ENCODE data around the gene SLC36A1. TPM values are rescaled to one million over a fixed set of nuclear protein-coding genes. Genes with fewer than 3 reads are reported as not detected.

SLC36A1 gene
- total and polyA plus RNA-seq, 2 donors (not counting 3 experiments of a cell fraction or from before 2014, with no cell fraction given): 11.8 to 14.5 TPM

GRCh38 chr5:151450605-151451004 is 3.2 kb downstream of the SLC36A1 start:
- H2AFZ ChIP-seq (ENCODE audit: low read depth, low read length): no peak overlapping the region
- POLR2A ChIA-PET: no interaction called here

GRCh38 chr5:151451626-151452520 is 4.5 kb downstream of the SLC36A1 start:
- FAIRE-seq (no peak), DNase-seq (ENCODE audit: low read depth, low spot score) (no peak)
- Histone ChIP-seq H2AFZ (ENCODE audit: low read depth, low read length) (no peak overlapping the region), H4K20me1 (replicated peaks; ENCODE audit: control insufficient read depth, extremely low read depth, insufficient read depth, low read length) (no peaks in the 10 kb centered on the region), H3K9ac (replicated peaks; ENCODE audit: extremely low read depth, insufficient read depth, low read length) (no peak overlapping the region), H3K4me1 (ENCODE audit: control insufficient read depth, extremely low read depth, insufficient read depth, low read length) (peaks cover 12% of the 10 kb centered on the region), H3K4me3 (replicated peaks in 1 of 3; ENCODE audit: insufficient read depth in 1 of 3, low read depth in 1 of 3, low read length in 3 of 3) (no peak overlapping the region), H3K4me2 (ENCODE audit: insufficient read depth, low read length) (no peak overlapping the region), H3K27ac (ENCODE audit: insufficient read depth, low read depth, low read length) (no peak overlapping the region), H3K27me3 (ENCODE audit: control insufficient read depth in 2 of 2, insufficient read depth in 2 of 2, low read length in 2 of 2) (no peaks in the 10 kb centered on the region), H3K9me1 (replicated peaks; ENCODE audit: control insufficient read depth, extremely low read depth, insufficient read depth, low read length) (no peaks in the 10 kb centered on the region), H3K9me3 (replicated peaks; ENCODE audit: control insufficient read depth, insufficient read depth, low read length) (no peaks in the 10 kb centered on the region), H3K79me2 (ENCODE audit: control insufficient read depth, insufficient read depth, low read length) (no peaks in the 10 kb centered on the region), H3K36me3 (ENCODE audit: control insufficient read depth in 2 of 2, extremely low read depth in 1 of 2, insufficient read depth in 2 of 2, low read length in 2 of 2) (no peaks in the 10 kb centered on the region)
- no TSS peak for BruUV-seq (replicated peaks)
- dilution Hi-C loops (cut with MboI; ENCODE audit: extremely low pct_ligation_motif_present, low sequenced_read_pairs): no loop called here
- intact Hi-C loops (cut with micrococcal nuclease): no loop called here
- peak; percentile 64 for TF ChIP-seq FOS (IDR thresholded peaks at IDR 0.05; ENCODE audit: borderline replicate concordance, insufficient read depth, low read length)
- TF ChIP-seq CTCF (IDR thresholded peaks at IDR 0.05; ENCODE audit: extremely low read depth in 1 of 2, insufficient read depth in 1 of 2, low read depth in 1 of 2, low read length in 2 of 2): no peak
- ChIA-PET CTCF (interaction anchor here (0.6 to 1.8 kb wide), 4 partner anchors 13 to 207 kb away, joined by 3 to 8 read pairs (median 3); no protein-coding TSS in a partner anchor), POLR2A (no interaction called here)

More at GRCh38 chr5:151450605-151451004, 3.2 kb downstream of the SLC36A1 start:
- Histone ChIP-seq H4K20me1 (replicated peaks; ENCODE audit: control insufficient read depth, extremely low read depth, insufficient read depth, low read length) (no peaks in the 10 kb centered on the region), H3K9me1 (replicated peaks; ENCODE audit: control insufficient read depth, extremely low read depth, insufficient read depth, low read length) (no peaks in the 10 kb centered on the region), H3K36me3 (ENCODE audit: control insufficient read depth in 2 of 2, extremely low read depth in 1 of 2, insufficient read depth in 2 of 2, low read length in 2 of 2) (no peaks in the 10 kb centered on the region), H3K4me3 (replicated peaks in 1 of 3; ENCODE audit: insufficient read depth in 1 of 3, low read depth in 1 of 3, low read length in 3 of 3) (no peak overlapping the region), H3K4me2 (ENCODE audit: insufficient read depth, low read length) (no peak overlapping the region), H3K4me1 (ENCODE audit: control insufficient read depth, extremely low read depth, insufficient read depth, low read length) (peaks cover 12% of the 10 kb centered on the region), H3K27me3 (ENCODE audit: control insufficient read depth in 2 of 2, insufficient read depth in 2 of 2, low read length in 2 of 2) (no peaks in the 10 kb centered on the region), H3K27ac (ENCODE audit: insufficient read depth, low read depth, low read length) (no peak overlapping the region), H3K9me3 (replicated peaks; ENCODE audit: control insufficient read depth, insufficient read depth, low read length) (no peaks in the 10 kb centered on the region), H3K79me2 (ENCODE audit: control insufficient read depth, insufficient read depth, low read length) (no peaks in the 10 kb centered on the region), H3K9ac (replicated peaks; ENCODE audit: extremely low read depth, insufficient read depth, low read length) (no peak overlapping the region)
- CTCF ChIA-PET: interaction anchor here (1.4 to 6.1 kb wide), 2 partner anchors 50 to 73 kb away, joined by 3 to 98 read pairs; no protein-coding TSS in a partner anchor
- intact Hi-C loops (cut with micrococcal nuclease) (no loop called here), dilution Hi-C loops (cut with MboI; ENCODE audit: extremely low pct_ligation_motif_present, low sequenced_read_pairs) (no loop called here)
- no TSS peak for BruUV-seq (replicated peaks)
- TF ChIP-seq POLR2AphosphoS5 (IDR thresholded peaks at IDR 0.05; ENCODE audit: insufficient read depth, low read depth, low read length) (no peak), JUN (IDR thresholded peaks at IDR 0.05; ENCODE audit: borderline replicate concordance, insufficient read depth, insufficient read length, low read depth) (no peak), POLR2A (IDR thresholded peaks at IDR 0.05; ENCODE audit: low read depth, low read length) (no peak), GATA2 (IDR thresholded peaks at IDR 0.05; ENCODE audit: insufficient read depth, insufficient read length, low read depth, low read length) (no peak)
- DNase-seq (ENCODE audit: low read depth, low spot score) (no peak), FAIRE-seq (no peak)

Data from endothelial cell of umbilical vein (primary cell).